ENCODE data around the gene EIF4B.

DNA sequence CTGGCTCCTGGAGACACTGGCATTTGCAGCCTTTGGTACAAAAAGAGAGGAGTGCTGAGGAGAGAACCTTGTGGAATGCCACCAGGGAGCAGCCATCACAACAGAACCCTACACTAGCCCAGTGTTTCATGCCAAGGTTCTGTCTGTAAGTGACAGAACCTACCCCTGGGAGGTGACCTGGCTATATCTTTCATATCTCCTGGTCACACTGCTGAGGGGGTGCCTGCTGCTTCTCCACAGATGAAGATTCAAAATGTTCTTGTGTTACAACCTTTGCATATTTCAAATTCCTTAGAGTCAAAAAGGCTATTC is 12.7 kb upstream of the EIF4B start:
- TF ChIP-seq, protein P1, sequence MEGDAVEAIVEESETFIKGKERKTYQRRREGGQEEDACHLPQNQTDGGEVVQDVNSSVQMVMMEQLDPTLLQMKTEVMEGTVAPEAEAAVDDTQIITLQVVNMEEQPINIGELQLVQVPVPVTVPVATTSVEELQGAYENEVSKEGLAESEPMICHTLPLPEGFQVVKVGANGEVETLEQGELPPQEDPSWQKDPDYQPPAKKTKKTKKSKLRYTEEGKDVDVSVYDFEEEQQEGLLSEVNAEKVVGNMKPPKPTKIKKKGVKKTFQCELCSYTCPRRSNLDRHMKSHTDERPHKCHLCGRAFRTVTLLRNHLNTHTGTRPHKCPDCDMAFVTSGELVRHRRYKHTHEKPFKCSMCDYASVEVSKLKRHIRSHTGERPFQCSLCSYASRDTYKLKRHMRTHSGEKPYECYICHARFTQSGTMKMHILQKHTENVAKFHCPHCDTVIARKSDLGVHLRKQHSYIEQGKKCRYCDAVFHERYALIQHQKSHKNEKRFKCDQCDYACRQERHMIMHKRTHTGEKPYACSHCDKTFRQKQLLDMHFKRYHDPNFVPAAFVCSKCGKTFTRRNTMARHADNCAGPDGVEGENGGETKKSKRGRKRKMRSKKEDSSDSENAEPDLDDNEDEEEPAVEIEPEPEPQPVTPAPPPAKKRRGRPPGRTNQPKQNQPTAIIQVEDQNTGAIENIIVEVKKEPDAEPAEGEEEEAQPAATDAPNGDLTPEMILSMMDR (IDR thresholded peaks at IDR 0.05; ENCODE audit: borderline replicate concordance, extremely low read depth, low read length, poor library complexity, severe bottlenecking): no peak
- TF ChIP-seq EZH2 (IDR thresholded peaks at IDR 0.05; ENCODE audit: borderline replicate concordance, low read depth, low read length, severe bottlenecking): no peak
